SK-N-SH treated with all-trans-retinoic acid at 6 μM for 48 hours (cell line): Measurements from ENCODE around the gene PBX3.

Experiments used
- ARNTL ChIP-seq: fragments of 450-650 bp; formaldehyde crosslinking; IDR thresholded peaks from 2 replicates; pipeline ENCODE4 v1.5.0; 2020; ENCODE audit warnings: low read depth, mild to moderate bottlenecking, moderate library complexity, borderline replicate concordance
- BACH2 ChIP-seq: fragments of 250-450 bp; sonication (Bioruptor Pico); IDR thresholded peaks from 2 replicates; pipeline ENCODE4 v1.9.0; 2021; ENCODE audit warnings: mild to moderate bottlenecking, borderline replicate concordance
- CREB5 ChIP-seq: fragments of 250-450 bp; sonication (Bioruptor Pico); IDR thresholded peaks from 2 replicates; pipeline ENCODE4 v1.5.1; 2020; ENCODE audit warnings: low read depth, mild to moderate bottlenecking, moderate library complexity
- CSDC2 ChIP-seq: fragments of 250-450 bp; sonication (Bioruptor Pico); IDR thresholded peaks from 2 replicates; pipeline ENCODE4 v1.5.0; 2020; ENCODE audit warnings: mild to moderate bottlenecking, moderate library complexity
- CSRNP3 ChIP-seq: fragments of 250-450 bp; sonication (Bioruptor Pico); IDR thresholded peaks from 2 replicates; pipeline ENCODE4 v1.5.1; 2021; ENCODE audit warnings: mild to moderate bottlenecking, moderate library complexity
- ESRRG ChIP-seq: fragments of 250-450 bp; sonication (Bioruptor Pico); IDR thresholded peaks from 2 replicates; pipeline ENCODE4 v1.6.1; 2021; ENCODE audit warnings: mild to moderate bottlenecking
- GLIS3 ChIP-seq: fragments of 250-450 bp; sonication (Bioruptor Pico); IDR thresholded peaks from 2 replicates; pipeline ENCODE4 v1.5.0; 2020; ENCODE audit warnings: mild to moderate bottlenecking, moderate library complexity
- PATZ1 ChIP-seq: fragments of 250-450 bp; sonication (Bioruptor Pico); IDR thresholded peaks from 2 replicates; pipeline ENCODE4 v1.8.0; 2020; ENCODE audit warnings: mild to moderate bottlenecking, moderate library complexity, borderline replicate concordance
- RARB ChIP-seq: fragments of 250-450 bp; sonication (Bioruptor Pico); IDR thresholded peaks from 2 replicates; pipeline ENCODE4 v1.8.0; 2021; ENCODE audit warnings: mild to moderate bottlenecking, moderate library complexity
- SNAI2 ChIP-seq: fragments of 250-450 bp; sonication (Bioruptor Pico); IDR thresholded peaks from 2 replicates; pipeline ENCODE4 v1.5.0; 2020; ENCODE audit warnings: mild to moderate bottlenecking, moderate library complexity
- TSHZ2 ChIP-seq: fragments of 250-450 bp; sonication (Bioruptor Pico); IDR thresholded peaks from 2 replicates; pipeline ENCODE4 v1.5.0; 2020; ENCODE audit warnings: mild to moderate bottlenecking, moderate library complexity
- ZFP3 ChIP-seq: fragments of 250-450 bp; sonication (Bioruptor Pico); IDR thresholded peaks from 2 replicates; pipeline ENCODE4 v1.5.0; 2020; ENCODE audit warnings: mild to moderate bottlenecking, moderate library complexity
- ZNF70 ChIP-seq: fragments of 450-650 bp; formaldehyde crosslinking; IDR thresholded peaks from 2 replicates; pipeline ENCODE4 v1.5.0; 2020; ENCODE audit warnings: mild to moderate bottlenecking, moderate library complexity
- ZNF8 ChIP-seq: fragments of 450-650 bp; formaldehyde crosslinking; IDR thresholded peaks from 2 replicates; pipeline ENCODE4 v1.5.0; 2020; ENCODE audit warnings: mild to moderate bottlenecking, moderate library complexity

GRCh38 chr9:125747765-125748445, 732 bp downstream of the PBX3 start:
- TF ChIP-seq RARB (CRISPR knock-in tag) = no peak
- TF ChIP-seq ZNF70 (CRISPR knock-in tag) = no peak
- TF ChIP-seq PATZ1 (CRISPR knock-in tag) = no peak
- TF ChIP-seq BACH2 (CRISPR knock-in tag) = no peak
- TF ChIP-seq ARNTL = no peak
- no peak for TF ChIP-seq ZNF8 (CRISPR knock-in tag)
- TF ChIP-seq GLIS3 (CRISPR knock-in tag) = no peak
- TF ChIP-seq CREB5 (CRISPR knock-in tag) = no peak
- TF ChIP-seq CSRNP3 (CRISPR knock-in tag) = no peak
- TF ChIP-seq SNAI2 (CRISPR knock-in tag) = no peak
- TF ChIP-seq ESRRG = no peak
- no peak for TF ChIP-seq ZFP3
- TF ChIP-seq TSHZ2 (CRISPR knock-in tag) = no peak
- TF ChIP-seq CSDC2 (CRISPR knock-in tag) = no peak
